HG03196 (cell line): ENCODE data around the gene SYF2.
"Not testable (repeated sequence)": the region's sequence is repeated elsewhere in the genome, so short reads cannot be mapped to it uniquely, and the experiment has no call there.

Experiments used
- ATAC-seq: cut with Tn5 transposase; IDR thresholded peaks from one replicate; pipeline ENCODE4 v1.9.1; 2021; ENCODE audit not compliant: unreplicated experiment

The SYF2 gene

GRCh38 chr1:25246600-25247023 lies 14.3 kb upstream of the SYF2 start:
- peak; percentile 8 for ATAC-seq

- ATAC-seq = no peak
These were observed 13.7 kb upstream of the SYF2 start for GRCh38 chr1:25245809-25246599.

GRCh38 chr1:25245393-25245792 lies 13.1 kb upstream of the SYF2 start:
- ATAC-seq = no peak

- ATAC-seq = no peak
These were observed 11.6 kb upstream of the SYF2 start for GRCh38 chr1:25243907-25244306.

GRCh38 chr1:25239681-25240541 lies 7.6 kb upstream of the SYF2 start:
- peak; percentile 64 for ATAC-seq

GRCh38 chr1:25238046-25238445 lies 5.7 kb upstream of the SYF2 start:
- no peak for ATAC-seq

- ATAC-seq = not testable (repeated sequence)
These were observed 4.0 kb upstream of the SYF2 start for GRCh38 chr1:25236261-25236660.

- not testable (repeated sequence) for ATAC-seq
These were observed 3.1 kb upstream of the SYF2 start for GRCh38 chr1:25235411-25235810.

- peak; percentile 51 for ATAC-seq
These were observed 823 bp upstream of the SYF2 start for GRCh38 chr1:25232866-25233784.

- no peak for ATAC-seq
These were observed 8.8 kb downstream of the SYF2 start for GRCh38 chr1:25223471-25223870.

- ATAC-seq = no peak
These were observed 9.7 kb downstream of the SYF2 start for GRCh38 chr1:25222606-25223005.

- no peak for ATAC-seq
These were observed 11.6 kb downstream of the SYF2 start for GRCh38 chr1:25220666-25221065.

GRCh38 chr1:25219661-25220251 lies 12.5 kb downstream of the SYF2 start:
- no peak for ATAC-seq

- ATAC-seq = no peak
These were observed 14.6 kb downstream of the SYF2 start for GRCh38 chr1:25217598-25218232.

- ATAC-seq = no peak
These were observed 15.3 kb downstream of the SYF2 start for GRCh38 chr1:25217015-25217414.

GRCh38 chr1:25216123-25216522 lies 16.2 kb downstream of the SYF2 start:
- ATAC-seq = no peak

GRCh38 chr1:25212725-25213124 lies 19.6 kb downstream of the SYF2 start:
- no peak for ATAC-seq

- no peak for ATAC-seq
These were observed 21.6 kb downstream of the SYF2 start for GRCh38 chr1:25210728-25211127.

- no peak for ATAC-seq
These were observed 22.8 kb downstream of the SYF2 start for GRCh38 chr1:25209516-25209915.

GRCh38 chr1:25208561-25209222 lies 23.6 kb downstream of the SYF2 start:
- no peak for ATAC-seq
